Endothelial cell of umbilical vein (primary cell): Measurements from ENCODE around the gene BMP2K.

Experiments
- CTCF ChIP-seq, 2 donors: IDR thresholded peaks; 1 replicate in 1 of 2; 2 replicates in 1 of 2; pipeline ENCODE4 v1.5.1; 2011; ENCODE audit warnings: low read length in 2 of 2, mild to moderate bottlenecking in 2 of 2, moderate library complexity in 2 of 2, control low read depth in 1 of 2, inconsistent platforms in 1 of 2, low read depth in 1 of 2; ENCODE audit not compliant: insufficient read depth in 1 of 2; ENCODE audit errors: extremely low read depth in 1 of 2
- EZH2 ChIP-seq: IDR thresholded peaks from 2 replicates; pipeline ENCODE4 v1.6.1; 2012; ENCODE audit warnings: borderline replicate concordance, low read depth, mild to moderate bottlenecking, moderate library complexity, low read length, inconsistent platforms; ENCODE audit not compliant: severe bottlenecking
- GATA2 ChIP-seq: IDR thresholded peaks from 2 replicates; pipeline ENCODE4 v1.7.0; 2011; ENCODE audit warnings: low read depth, mild to moderate bottlenecking, moderate library complexity, mixed read lengths, low read length; ENCODE audit not compliant: insufficient read length, insufficient read depth
- JUN ChIP-seq: IDR thresholded peaks from 2 replicates; pipeline ENCODE4 v1.6.1; 2011; ENCODE audit warnings: borderline replicate concordance, low read depth; ENCODE audit not compliant: insufficient read length, insufficient read depth
- MYC ChIP-seq: IDR thresholded peaks from one replicate; pipeline ENCODE4 v1.6.1; 2011; ENCODE audit warnings: mild to moderate bottlenecking, low read depth, low read length
- POLR2A ChIP-seq: IDR thresholded peaks from 2 replicates; pipeline ENCODE4 v1.6.1; 2012; ENCODE audit warnings: low read depth, mild to moderate bottlenecking, control low read depth, low read length
- POLR2AphosphoS5 ChIP-seq: IDR thresholded peaks from 2 replicates; pipeline ENCODE4 v1.6.1; 2012; ENCODE audit warnings: low read depth, mild to moderate bottlenecking, control low read depth, low read length, moderate library complexity; ENCODE audit not compliant: insufficient read depth
- TF ChIP-seq, protein P1 (sequence below): IDR thresholded peaks from 2 replicates; pipeline ENCODE4 v1.6.1; 2011; ENCODE audit not compliant: insufficient read depth, insufficient read length

DNA sequence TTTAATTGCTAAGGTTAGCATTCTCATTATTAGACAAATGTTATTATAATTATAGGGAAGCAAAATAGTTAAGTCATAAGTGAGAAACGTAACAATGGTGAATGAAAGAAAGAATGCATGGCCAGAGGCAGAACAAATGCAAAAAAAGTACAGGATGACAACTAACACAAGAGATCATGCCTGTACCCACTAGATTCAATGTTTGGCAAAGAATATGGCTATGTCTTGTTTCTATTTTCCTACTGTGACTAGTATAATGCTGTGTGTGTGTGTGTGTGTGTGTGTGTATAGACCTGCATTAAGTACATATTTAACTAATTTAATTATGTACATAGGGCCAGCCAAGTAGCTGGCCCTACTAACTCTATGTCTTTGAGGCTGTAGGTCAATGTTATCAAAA lies 12.9 kb upstream of the BMP2K start:
- TF ChIP-seq POLR2A = no peak
- TF ChIP-seq MYC = no peak
- TF ChIP-seq CTCF (IDR thresholded peaks at IDR 0.05; ENCODE audit: extremely low read depth in 1 of 2, insufficient read depth in 1 of 2, low read depth in 1 of 2, low read length in 2 of 2) = no peak
- TF ChIP-seq POLR2AphosphoS5 = no peak
- TF ChIP-seq, protein P1, sequence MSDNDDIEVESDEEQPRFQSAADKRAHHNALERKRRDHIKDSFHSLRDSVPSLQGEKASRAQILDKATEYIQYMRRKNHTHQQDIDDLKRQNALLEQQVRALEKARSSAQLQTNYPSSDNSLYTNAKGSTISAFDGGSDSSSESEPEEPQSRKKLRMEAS = no peak
- no peak for TF ChIP-seq GATA2
- TF ChIP-seq JUN = no peak
- TF ChIP-seq EZH2 = no peak
